ENCODE results near the gene DNAJC16.
"Not testable (repeated sequence)": the region's sequence is repeated elsewhere in the genome, so short reads cannot be mapped to it uniquely, and the experiment has no call there.

Gene DNAJC16

GRCh38 chr1:15584489-15585363 lies 58.1 kb downstream of the DNAJC16 start, which contains the start of gene AGMAT:
Gene AGMAT, minus strand, starts transcription at chr1:15585051. Its CDS starts 84 bp downstream, at chr1:15584967.
- DNase-seq, result peak; percentile 52 to 58

GRCh38 chr1:15592285-15592684 lies 65.6 kb downstream of the DNAJC16 start:
- no peak for DNase-seq

GRCh38 chr1:15595809-15596617 lies 69.4 kb downstream of the DNAJC16 start:
- DNase-seq, result no peak

- no peak for DNase-seq
These were observed 71.8 kb downstream of the DNAJC16 start for GRCh38 chr1:15598436-15598835.

GRCh38 chr1:15603050-15603965 lies 76.7 kb downstream of the DNAJC16 start:
- DNase-seq, result peak; percentile 93 to 94

GRCh38 chr1:15603966-15604282 lies 77.3 kb downstream of the DNAJC16 start:
- DNase-seq, result not testable (repeated sequence)

- DNase-seq, result not testable (repeated sequence)
These were observed 77.8 kb downstream of the DNAJC16 start for GRCh38 chr1:15604400-15604799.

GRCh38 chr1:15605398-15606383 lies 79.0 kb downstream of the DNAJC16 start:
- DNase-seq, result no peak

GRCh38 chr1:15609631-15610030 lies 83.0 kb downstream of the DNAJC16 start:
- DNase-seq, result no peak

- no peak for DNase-seq
These were observed 83.5 kb downstream of the DNAJC16 start for GRCh38 chr1:15610167-15610566.

- no peak for DNase-seq
These were observed 89.9 kb downstream of the DNAJC16 start for GRCh38 chr1:15616373-15617172.

- peak; percentile 94 to 95 for DNase-seq
These were observed 90.8 kb downstream of the DNAJC16 start, which contains the start of gene DDI2 for GRCh38 chr1:15617173-15618076. Gene DDI2, plus strand, starts transcription at chr1:15617458. Its CDS starts 213 bp downstream, at chr1:15617671.

GRCh38 chr1:15618077-15618654 lies 91.5 kb downstream of the DNAJC16 start:
- DNase-seq, result peak in 1 of 2 donors; percentile 61

- no peak for DNase-seq
These were observed 92.2 kb downstream of the DNAJC16 start for GRCh38 chr1:15618655-15619525.

- peak; percentile 21 to 55 for DNase-seq
These were observed 93.5 kb downstream of the DNAJC16 start for GRCh38 chr1:15620155-15620545.

GRCh38 chr1:15620902-15621682 lies 94.4 kb downstream of the DNAJC16 start:
- DNase-seq, result no peak

- DNase-seq, result no peak
These were observed 95.3 kb downstream of the DNAJC16 start for GRCh38 chr1:15621975-15622374.

Measured in CD4-positive, alpha-beta T cell treated with Interleukin-4 for 1 hour (primary cell).